GM23338 (cell line): ENCODE measurements around the gene GBP5. TPM values are rescaled to one million over a fixed set of nuclear protein-coding genes. Genes with fewer than 3 reads are reported as not detected.
A peak's percentile ranks its signal among the peaks of the same experiment; 100 is the strongest.

ENCODE experiments used
- ATAC-seq: fragments of 200-7000 bp; cut with Tn5 transposase; 3 replicates; pipeline ENCODE4 v1.9.1; 2020
- DNase-seq: peaks from one replicate; pipeline ENCODE4 v3.0.0-alpha.2; 2015; ENCODE audit warnings: low spot score
- H2AFZ ChIP-seq: fragments of 200-600 bp; sonication (generic); 2 replicates; pipeline ENCODE4 v1.8.0; 2016; ENCODE audit warnings: antibody characterized with exemption, mild to moderate bottlenecking, moderate library complexity
- H3F3A ChIP-seq: fragments of 200-600 bp; sonication (generic); replicated peaks from 2 replicates; pipeline ENCODE4 v1.8.0; 2017; ENCODE audit warnings: antibody characterized with exemption, mixed run types, low read depth
- H3K27ac ChIP-seq: fragments of 200-600 bp; sonication (generic); 2 replicates; pipeline ENCODE4 v1.6.1; 2016; ENCODE audit warnings: low read depth
- H3K27me3 ChIP-seq: fragments of 200-600 bp; sonication (generic); 2 replicates; pipeline ENCODE4 v1.8.0; 2016; ENCODE audit warnings: mild to moderate bottlenecking, mixed run types, moderate library complexity; ENCODE audit not compliant: insufficient read depth
- H3K36me3 ChIP-seq: fragments of 200-600 bp; sonication (generic); 2 replicates; pipeline ENCODE4 v1.8.0; 2016; ENCODE audit warnings: mild to moderate bottlenecking; ENCODE audit not compliant: insufficient read depth
- H3K4me1 ChIP-seq: fragments of 200-600 bp; sonication (generic); 2 replicates; pipeline ENCODE4 v1.8.0; 2016; ENCODE audit warnings: mild to moderate bottlenecking, moderate library complexity; ENCODE audit not compliant: insufficient read depth
- H3K4me2 ChIP-seq: fragments of 200-600 bp; sonication (generic); 2 replicates; pipeline ENCODE4 v1.7.1; 2017; ENCODE audit warnings: mixed run types
- H3K4me3 ChIP-seq: fragments of 200-600 bp; sonication (generic); 2 replicates; pipeline ENCODE4 v1.6.1; 2016; ENCODE audit warnings: mixed run types
- H3K79me2 ChIP-seq: fragments of 200-600 bp; sonication (generic); replicated peaks from 2 replicates; pipeline ENCODE4 v1.8.0; 2017; ENCODE audit warnings: mild to moderate bottlenecking; ENCODE audit not compliant: insufficient read depth
- H3K9me2 ChIP-seq: fragments of 200-600 bp; sonication (generic); 2 replicates; pipeline ENCODE4 v1.8.0; 2017; ENCODE audit not compliant: insufficient read depth
- H4K20me1 ChIP-seq: fragments of 200-600 bp; sonication (generic); replicated peaks from 2 replicates; pipeline ENCODE4 v1.8.0; 2017; ENCODE audit warnings: mild to moderate bottlenecking; ENCODE audit not compliant: insufficient read depth
- H3K27ac Mint-ChIP-seq: 2 replicates; pipeline ENCODE4 v1.8.0; 2020; ENCODE audit warnings: inconsistent platforms, mild to moderate bottlenecking, moderate library complexity, mixed read lengths
- H3K27me3 Mint-ChIP-seq: 3 replicates; pipeline ENCODE4 v1.8.0; 2022; ENCODE audit warnings: low read depth, mild to moderate bottlenecking, moderate library complexity, mixed read lengths, inconsistent platforms; ENCODE audit not compliant: insufficient read depth, poor library complexity
- H3K36me3 Mint-ChIP-seq: 3 replicates; pipeline ENCODE4 v1.8.0; 2021; ENCODE audit warnings: low read depth, mild to moderate bottlenecking, inconsistent platforms, moderate library complexity, mixed read lengths
- H3K4me1 Mint-ChIP-seq: 3 replicates; pipeline ENCODE4 v1.8.0; 2020; ENCODE audit warnings: mild to moderate bottlenecking, inconsistent platforms, mixed read lengths
- H3K4me3 Mint-ChIP-seq: 3 replicates; pipeline ENCODE4 v1.8.0; 2021; ENCODE audit warnings: moderate library complexity, mild to moderate bottlenecking, inconsistent platforms, mixed read lengths
- H3K9me3 Mint-ChIP-seq: 3 replicates; pipeline ENCODE4 v1.8.0; 2020; ENCODE audit warnings: moderate library complexity, mild to moderate bottlenecking, inconsistent platforms, mixed read lengths
- EZH2 ChIP-seq: fragments of 200-600 bp; sonication (generic); IDR thresholded peaks from one replicate; pipeline ENCODE4 v1.8.0; 2017; ENCODE audit warnings: antibody characterized with exemption, mild to moderate bottlenecking, low read depth; ENCODE audit not compliant: unreplicated experiment
- EZH2phosphoT487 ChIP-seq: fragments of 200-600 bp; sonication (generic); IDR thresholded peaks from one replicate; pipeline ENCODE4 v1.8.1; 2018; ENCODE audit warnings: antibody characterized with exemption; ENCODE audit not compliant: unreplicated experiment
- JUNB ChIP-seq: IDR thresholded peaks from one replicate; pipeline ENCODE4 v1.6.1; 2016; ENCODE audit warnings: antibody characterized with exemption; ENCODE audit not compliant: unreplicated experiment
- NANOG ChIP-seq: IDR thresholded peaks from 2 replicates; pipeline ENCODE4 v1.6.1; 2016; ENCODE audit warnings: antibody characterized with exemption, borderline replicate concordance
- STAT1 ChIP-seq: IDR thresholded peaks from one replicate; pipeline ENCODE4 v1.6.1; 2016; ENCODE audit warnings: antibody characterized with exemption; ENCODE audit not compliant: unreplicated experiment
- ZNF331 ChIP-seq: fragments of 250-450 bp; sonication (Bioruptor Pico); IDR thresholded peaks from 2 replicates; pipeline ENCODE4 v1.5.0; 2020; ENCODE audit warnings: low read depth, mild to moderate bottlenecking, moderate library complexity
- polyA plus RNA-seq: library from polyadenylated mRNA; unstranded; fragments of >200 nt; fragmentation: Nextera tagmentation; extraction: Ambion mirVana; gene quantifications from 2 replicates; pipeline ENCODE4 v1.2.1, GENCODE V29; 2016
- total RNA-seq: library from RNA; depleted of rRNA; stranded (reverse); fragments of >200 nt; shearing (Covaris generic); gene quantifications from 2 replicates; pipeline ENCODE4 v1.2.3, GENCODE V29; 2014
- TF ChIP-seq, protein P1 (sequence below): fragments of 250-450 bp; sonication (Bioruptor Pico); IDR thresholded peaks from 2 replicates; pipeline ENCODE4 v1.5.0; 2020; ENCODE audit warnings: mild to moderate bottlenecking, moderate library complexity

The GBP5 gene
- total and polyA plus RNA-seq, 2 experiments from 2014 or later = not detected

DNA sequence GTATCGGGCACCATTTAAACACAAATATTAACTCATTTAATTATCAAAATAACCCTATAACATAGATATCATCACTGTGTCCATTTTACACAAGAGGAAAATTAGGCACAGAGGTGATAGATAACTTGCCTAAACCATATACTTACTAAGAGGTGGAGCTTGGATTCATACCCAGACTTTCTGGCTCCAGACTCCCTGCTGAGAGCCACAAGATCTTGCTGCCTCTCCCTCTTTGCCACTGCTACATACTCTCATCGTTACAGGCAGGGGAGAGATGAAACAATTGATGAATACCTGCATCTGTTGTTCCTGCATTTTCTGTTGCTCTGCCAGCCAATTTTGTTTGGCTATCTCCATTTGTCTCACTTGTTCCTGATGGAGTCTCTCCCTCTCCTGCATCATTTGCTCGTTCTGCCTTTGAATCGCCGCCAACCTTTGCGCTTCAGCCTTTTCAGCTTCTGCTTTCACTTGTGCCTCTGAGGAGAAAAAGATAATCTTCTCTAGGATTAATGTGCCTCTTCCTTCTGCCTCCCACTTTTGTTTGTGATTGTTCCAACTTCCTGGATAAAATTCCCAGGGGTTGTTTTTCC lies 10.6 kb downstream of the GBP5 start:
- peak overlapping the region; percentile 33; the same call in 1 of the 2 replicates for H2AFZ ChIP-seq
- H3K4me1 ChIP-seq = no peaks in the 10 kb centered on the region; the same call in 1 of the 2 replicates
- H3K79me2 ChIP-seq = no peaks in the 10 kb centered on the region
- peak; percentile 36 for DNase-seq
- peaks cover 12% of the 10 kb centered on the region for H3K4me1 Mint-ChIP-seq
- no peak overlapping the region for H3K4me2 ChIP-seq
- H3K9me3 Mint-ChIP-seq = no peaks in the 10 kb centered on the region
- no peak for TF ChIP-seq EZH2
- TF ChIP-seq JUNB = no peak
- no peak for TF ChIP-seq NANOG
- TF ChIP-seq, protein P1, sequence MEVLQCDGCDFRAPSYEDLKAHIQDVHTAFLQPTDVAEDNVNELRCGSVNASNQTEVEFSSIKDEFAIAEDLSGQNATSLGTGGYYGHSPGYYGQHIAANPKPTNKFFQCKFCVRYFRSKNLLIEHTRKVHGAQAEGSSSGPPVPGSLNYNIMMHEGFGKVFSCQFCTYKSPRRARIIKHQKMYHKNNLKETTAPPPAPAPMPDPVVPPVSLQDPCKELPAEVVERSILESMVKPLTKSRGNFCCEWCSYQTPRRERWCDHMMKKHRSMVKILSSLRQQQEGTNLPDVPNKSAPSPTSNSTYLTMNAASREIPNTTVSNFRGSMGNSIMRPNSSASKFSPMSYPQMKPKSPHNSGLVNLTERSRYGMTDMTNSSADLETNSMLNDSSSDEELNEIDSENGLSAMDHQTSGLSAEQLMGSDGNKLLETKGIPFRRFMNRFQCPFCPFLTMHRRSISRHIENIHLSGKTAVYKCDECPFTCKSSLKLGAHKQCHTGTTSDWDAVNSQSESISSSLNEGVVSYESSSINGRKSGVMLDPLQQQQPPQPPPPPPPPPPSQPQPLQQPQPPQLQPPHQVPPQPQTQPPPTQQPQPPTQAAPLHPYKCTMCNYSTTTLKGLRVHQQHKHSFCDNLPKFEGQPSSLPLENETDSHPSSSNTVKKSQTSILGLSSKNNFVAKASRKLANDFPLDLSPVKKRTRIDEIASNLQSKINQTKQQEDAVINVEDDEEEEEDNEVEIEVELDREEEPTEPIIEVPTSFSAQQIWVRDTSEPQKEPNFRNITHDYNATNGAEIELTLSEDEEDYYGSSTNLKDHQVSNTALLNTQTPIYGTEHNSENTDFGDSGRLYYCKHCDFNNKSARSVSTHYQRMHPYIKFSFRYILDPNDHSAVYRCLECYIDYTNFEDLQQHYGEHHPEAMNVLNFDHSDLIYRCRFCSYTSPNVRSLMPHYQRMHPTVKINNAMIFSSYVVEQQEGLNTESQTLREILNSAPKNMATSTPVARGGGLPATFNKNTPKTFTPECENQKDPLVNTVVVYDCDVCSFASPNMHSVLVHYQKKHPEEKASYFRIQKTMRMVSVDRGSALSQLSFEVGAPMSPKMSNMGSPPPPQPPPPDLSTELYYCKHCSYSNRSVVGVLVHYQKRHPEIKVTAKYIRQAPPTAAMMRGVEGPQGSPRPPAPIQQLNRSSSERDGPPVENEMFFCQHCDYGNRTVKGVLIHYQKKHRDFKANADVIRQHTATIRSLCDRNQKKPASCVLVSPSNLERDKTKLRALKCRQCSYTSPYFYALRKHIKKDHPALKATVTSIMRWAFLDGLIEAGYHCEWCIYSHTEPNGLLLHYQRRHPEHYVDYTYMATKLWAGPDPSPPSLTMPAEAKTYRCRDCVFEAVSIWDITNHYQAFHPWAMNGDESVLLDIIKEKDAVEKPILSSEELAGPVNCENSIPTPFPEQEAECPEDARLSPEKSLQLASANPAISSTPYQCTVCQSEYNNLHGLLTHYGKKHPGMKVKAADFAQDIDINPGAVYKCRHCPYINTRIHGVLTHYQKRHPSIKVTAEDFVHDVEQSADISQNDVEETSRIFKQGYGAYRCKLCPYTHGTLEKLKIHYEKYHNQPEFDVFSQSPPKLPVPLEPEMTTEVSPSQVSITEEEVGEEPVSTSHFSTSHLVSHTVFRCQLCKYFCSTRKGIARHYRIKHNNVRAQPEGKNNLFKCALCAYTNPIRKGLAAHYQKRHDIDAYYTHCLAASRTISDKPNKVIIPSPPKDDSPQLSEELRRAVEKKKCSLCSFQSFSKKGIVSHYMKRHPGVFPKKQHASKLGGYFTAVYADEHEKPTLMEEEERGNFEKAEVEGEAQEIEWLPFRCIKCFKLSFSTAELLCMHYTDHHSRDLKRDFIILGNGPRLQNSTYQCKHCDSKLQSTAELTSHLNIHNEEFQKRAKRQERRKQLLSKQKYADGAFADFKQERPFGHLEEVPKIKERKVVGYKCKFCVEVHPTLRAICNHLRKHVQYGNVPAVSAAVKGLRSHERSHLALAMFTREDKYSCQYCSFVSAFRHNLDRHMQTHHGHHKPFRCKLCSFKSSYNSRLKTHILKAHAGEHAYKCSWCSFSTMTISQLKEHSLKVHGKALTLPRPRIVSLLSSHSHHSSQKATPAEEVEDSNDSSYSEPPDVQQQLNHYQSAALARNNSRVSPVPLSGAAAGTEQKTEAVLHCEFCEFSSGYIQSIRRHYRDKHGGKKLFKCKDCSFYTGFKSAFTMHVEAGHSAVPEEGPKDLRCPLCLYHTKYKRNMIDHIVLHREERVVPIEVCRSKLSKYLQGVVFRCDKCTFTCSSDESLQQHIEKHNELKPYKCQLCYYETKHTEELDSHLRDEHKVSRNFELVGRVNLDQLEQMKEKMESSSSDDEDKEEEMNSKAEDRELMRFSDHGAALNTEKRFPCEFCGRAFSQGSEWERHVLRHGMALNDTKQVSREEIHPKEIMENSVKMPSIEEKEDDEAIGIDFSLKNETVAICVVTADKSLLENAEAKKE = no peak
- TF ChIP-seq EZH2phosphoT487 = no peak
- no peak for TF ChIP-seq ZNF331 (CRISPR knock-in tag)
- no peak for TF ChIP-seq STAT1
- ATAC-seq = peak; percentile 70
- H3K27ac ChIP-seq = no peak overlapping the region
- H3K36me3 Mint-ChIP-seq = no peaks in the 10 kb centered on the region
- H3K27ac Mint-ChIP-seq = no peak overlapping the region
- no peaks in the 10 kb centered on the region; the same call in 1 of the 2 replicates for H4K20me1 ChIP-seq
- H3K36me3 ChIP-seq = no peaks in the 10 kb centered on the region
- H3K27me3 ChIP-seq = no peaks in the 10 kb centered on the region
- no peaks in the 10 kb centered on the region for H3K9me2 ChIP-seq
- H3K4me3 Mint-ChIP-seq = no peak overlapping the region
- no peaks in the 10 kb centered on the region for H3F3A ChIP-seq
- no peaks in the 10 kb centered on the region for H3K27me3 Mint-ChIP-seq
- no peak overlapping the region for H3K4me3 ChIP-seq
